Measurements from ENCODE around the gene UNKL.

Gene UNKL, protein sequence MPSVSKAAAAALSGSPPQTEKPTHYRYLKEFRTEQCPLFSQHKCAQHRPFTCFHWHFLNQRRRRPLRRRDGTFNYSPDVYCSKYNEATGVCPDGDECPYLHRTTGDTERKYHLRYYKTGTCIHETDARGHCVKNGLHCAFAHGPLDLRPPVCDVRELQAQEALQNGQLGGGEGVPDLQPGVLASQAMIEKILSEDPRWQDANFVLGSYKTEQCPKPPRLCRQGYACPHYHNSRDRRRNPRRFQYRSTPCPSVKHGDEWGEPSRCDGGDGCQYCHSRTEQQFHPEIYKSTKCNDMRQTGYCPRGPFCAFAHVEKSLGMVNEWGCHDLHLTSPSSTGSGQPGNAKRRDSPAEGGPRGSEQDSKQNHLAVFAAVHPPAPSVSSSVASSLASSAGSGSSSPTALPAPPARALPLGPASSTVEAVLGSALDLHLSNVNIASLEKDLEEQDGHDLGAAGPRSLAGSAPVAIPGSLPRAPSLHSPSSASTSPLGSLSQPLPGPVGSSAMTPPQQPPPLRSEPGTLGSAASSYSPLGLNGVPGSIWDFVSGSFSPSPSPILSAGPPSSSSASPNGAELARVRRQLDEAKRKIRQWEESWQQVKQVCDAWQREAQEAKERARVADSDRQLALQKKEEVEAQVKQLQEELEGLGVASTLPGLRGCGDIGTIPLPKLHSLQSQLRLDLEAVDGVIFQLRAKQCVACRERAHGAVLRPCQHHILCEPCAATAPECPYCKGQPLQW

DNA sequence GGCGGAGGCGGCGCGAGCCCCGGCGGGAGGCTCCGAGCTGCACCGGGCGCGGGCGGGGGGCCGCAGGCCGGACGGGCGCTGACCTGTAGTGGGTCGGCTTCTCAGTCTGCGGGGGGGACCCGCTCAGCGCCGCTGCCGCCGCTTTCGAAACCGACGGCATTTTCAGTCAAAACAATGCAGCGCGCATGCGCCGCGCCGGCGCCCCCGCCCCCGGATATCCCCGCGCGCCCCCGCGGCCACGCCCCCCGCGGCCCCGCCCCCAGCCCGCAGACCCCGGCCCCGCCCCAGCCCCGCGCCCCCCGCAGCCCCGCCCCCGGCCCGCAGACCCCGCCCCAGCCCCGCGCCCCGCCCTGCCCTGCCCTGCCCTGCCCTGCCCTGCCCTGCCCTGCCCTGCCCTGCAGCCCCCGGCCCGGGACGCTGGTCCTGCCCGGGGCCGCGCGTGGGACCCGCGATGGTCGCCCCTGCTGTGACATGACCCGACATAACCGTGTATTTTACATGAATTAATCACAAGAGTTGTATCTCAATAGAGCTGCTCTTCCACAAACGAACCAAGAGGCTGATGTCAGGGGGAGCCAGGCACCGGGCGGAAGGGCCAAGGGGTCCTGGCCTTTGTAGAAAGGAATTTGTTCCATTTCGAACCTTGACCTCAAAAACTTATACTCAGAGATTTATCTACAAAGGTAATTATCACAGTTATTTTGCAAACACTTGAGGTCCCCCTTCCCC, at the start of gene UNKL:
TSS of gene UNKL (minus strand) at position 173 of the 729 bp plus-strand sequence. CDS start at position 160, 13 bp downstream.
- DNase-seq, result no peak

DNA sequence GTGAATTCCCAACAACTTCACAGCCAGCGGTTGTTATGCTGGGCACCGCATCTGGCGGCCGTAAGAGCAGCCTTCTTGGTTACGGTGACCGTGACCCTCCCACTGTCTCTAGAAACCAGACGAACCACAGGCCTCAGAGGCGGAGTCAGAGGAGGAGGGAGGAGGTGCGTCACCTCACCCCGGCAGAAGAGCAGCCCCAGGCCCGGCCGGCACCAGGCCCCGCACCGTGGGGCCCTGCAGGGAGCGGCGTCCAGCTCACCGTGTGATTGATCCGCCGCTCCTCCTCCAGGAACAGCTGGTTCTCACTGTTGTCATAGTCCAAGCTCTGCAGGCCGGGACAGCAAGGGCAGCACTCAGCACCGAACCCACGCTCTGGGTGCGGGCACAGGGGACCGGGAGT, 46.6 kb upstream of the UNKL start:
- no peak for DNase-seq

DNA sequence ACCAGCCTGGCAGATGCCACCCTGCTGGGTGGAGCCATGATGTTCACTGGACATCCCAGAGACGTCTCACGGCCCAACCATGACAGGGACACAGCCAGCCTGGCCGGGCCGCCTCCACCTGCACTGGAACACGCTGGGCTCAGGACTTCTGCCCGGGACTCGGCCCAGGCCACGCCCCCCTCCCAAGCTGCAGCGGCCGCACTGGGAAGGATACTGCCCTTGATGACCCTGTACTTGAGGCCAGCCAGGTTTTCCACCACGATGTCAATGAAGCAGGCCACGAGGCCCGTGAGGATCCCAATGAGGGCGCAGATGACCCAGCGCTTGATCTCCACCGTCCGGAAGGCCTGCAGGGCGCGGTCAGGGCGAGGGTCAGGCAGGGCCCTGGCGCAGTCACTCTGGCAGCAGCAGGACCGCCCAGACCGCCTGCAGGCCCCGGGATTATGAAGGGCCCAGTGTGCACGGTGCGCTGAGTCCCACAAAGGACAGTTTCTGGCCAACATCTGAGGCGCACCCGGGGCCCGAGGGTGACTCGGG, 46.2 kb upstream of the UNKL start:
- DNase-seq, result no peak

DNA sequence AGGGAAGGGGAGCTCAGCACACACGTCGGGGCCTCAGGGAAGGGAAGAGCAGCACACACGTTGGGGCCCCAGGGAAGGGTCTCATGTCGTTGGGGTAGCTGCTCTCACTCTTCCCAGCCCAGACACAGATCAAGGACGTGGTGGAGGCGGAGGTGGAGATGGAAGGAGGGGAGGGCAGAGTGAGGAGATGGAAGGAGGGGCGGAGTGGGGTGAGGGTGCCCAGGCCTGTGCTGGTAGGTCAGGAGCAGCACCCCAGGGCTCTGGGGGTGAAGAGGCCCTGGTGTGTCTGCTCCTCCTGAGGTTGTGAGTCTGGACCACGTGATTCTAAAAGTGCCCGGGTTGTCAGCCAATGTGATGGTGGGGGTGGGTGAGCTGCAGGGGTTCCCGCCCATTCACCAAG, 45.5 kb upstream of the UNKL start:
- no peak for DNase-seq

DNA sequence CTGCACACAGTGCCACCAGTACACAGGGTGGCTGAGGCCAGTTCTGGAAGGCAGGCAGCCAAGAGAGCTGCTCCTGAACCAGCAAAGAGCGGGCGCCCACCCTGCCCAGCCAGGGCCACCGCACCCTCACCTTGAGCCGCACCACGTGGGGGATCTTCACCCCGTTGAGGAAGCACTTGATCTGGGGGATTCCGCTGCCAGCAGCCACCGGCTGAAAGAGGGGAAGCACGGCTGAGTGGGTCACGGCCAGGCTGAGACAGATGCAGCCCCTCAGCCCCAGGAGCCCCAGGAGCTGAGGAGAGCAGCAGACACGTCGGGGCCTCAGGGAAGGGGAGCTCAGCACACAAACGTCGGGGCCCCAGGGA, 44.5 kb upstream of the UNKL start:
- no peak for DNase-seq

DNA sequence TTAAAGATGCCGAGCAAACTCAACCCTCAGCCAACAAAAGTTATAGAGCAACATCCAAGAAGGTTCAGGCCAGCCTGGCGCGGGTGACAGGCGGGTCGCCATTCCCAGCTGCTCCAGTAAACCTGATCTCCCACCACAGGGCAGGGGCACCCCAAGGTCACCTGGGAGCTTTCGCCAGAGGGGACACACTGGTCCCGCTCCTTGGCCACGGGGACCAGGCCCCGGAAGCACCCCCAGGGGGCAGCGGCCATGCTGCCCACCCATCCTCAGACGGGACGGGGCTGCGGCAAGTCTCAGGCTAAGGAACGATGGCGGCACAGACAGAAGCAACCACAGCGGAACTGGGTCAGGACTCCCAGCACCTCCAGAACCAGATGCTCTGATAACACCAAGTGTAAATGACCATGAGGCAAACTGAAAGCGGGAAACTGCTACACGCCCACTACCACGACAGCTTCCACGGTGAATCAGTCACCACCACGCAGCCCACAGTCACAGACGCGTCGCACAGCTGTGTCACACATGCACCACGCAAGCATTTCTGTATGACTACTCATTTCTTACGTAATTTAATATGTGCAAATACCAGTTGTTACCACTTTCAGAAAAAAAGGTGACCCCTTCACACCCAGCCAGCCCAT, 44.0 kb upstream of the UNKL start:
- no peak for DNase-seq

DNA sequence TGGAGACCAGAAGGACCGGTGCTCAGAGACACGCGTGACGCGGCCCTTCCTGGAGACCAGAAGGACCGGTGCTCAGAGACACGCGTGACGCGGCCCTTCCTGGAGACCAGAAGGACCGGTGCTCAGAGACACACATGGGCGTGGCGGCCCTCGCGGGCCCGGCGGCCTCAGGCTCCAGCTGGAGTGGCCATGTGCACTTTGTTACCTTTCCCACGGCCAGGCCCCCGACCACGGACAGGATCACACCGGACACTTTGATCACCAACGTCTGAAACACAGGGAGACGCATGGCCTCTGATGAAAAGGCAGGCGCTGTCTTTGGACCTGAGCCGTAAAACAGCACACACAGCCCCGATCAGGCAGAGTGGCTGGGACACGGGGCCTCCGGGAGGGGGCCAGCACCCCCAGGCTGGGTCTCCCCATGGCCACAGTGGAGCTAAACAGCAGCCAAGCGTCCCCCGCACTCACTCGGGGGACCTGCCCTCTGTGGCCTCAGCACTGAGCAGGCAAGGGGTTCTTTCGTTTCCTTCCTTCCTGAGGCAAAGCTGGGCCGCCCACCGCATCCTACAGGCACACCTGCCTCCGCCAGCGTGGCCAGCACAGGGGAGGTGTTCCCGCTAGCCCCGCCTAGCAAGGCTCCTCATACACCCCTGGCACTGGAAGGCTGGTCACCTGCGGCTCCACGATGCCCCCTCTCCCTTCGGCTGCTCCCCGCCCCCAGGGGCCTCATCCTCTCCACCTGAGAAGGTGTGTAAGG, 43.2 kb upstream of the UNKL start:
- no peak for DNase-seq

DNA sequence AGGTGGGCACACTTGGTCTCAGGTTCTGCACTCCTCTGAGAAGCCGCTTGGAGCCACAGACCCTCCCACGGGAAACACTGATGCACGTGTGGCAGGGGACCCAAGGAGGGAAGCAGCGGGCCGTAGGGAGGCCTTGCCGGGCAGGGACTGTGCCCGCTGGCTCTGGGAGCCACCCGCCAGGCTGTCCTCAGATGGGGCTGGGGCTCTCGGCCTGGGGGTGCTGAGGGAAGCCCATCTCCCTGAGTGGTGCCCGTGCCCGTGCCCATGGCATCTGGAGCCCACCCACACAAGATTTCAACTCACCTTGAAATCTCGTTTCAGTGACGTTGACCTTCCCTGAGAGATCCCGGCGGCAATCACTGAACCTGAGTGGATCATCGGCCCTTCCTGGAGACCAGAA, 42.4 kb upstream of the UNKL start:
- no peak for DNase-seq

DNA sequence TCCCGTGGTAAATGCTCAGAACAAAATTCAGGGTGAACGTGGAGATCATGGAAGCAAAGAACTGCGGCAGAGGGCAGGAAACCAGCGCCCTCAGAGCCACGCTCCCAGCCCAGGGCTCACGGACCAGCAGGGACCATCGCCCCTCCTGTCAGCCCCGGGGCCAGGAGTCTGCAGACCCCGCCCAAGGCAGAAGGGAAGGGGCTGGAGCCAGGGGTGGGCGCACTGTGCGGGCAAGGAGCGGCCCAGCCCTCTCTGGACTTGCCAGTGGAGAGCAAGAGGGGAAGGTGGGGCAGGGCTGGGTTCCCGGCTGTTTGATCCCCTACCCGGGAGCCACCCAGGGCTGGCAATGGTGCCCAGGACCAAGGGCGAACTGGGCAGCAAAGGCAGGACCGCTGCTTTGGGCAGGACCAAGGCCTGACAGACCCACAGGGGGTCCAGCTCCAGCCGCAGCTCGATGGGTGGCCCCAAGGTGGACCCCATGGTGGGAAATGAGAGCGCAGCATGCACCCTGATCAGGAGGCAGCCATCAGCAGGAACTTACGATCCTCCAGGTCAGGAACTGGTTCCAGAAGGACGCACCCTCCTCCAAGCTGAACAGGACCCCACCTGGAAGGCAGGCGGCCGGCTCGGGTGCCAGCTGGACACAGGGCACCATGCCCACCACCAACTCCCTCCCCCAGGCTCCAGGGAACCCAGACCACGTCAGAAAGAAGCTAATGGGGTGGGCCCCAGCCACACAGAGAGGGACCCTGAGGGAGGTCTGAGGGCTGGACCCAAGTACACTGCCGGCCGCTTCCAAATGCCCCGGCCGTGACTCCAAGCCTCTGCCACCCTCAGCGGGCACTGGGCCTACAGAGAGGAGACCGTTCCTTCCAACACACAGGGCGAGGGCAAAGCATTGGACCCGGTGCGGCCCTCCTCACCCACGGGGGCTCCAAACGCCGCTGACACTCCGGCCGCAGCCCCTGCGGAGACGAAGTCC, 41.0 kb upstream of the UNKL start:
- no peak for DNase-seq

DNA sequence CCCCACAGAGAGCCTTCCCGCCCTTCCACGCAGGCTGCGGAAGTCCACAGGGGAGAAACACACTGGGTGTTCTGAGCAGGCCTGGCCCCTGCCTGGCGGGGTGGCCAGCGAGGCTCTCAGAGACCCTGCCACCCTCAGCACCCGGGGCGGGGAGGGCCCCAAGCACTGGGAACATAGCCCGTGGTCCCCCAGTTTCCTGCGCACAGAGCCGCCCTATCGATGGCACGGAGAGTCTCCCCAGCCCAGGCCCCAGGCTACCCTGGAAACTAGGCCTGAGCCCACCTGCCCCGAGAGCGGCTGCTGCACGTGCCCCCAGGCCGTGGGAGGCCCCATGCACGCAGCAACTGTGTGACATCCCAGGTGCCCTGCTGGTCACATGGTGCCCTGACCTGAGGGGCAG, 40.1 kb upstream of the UNKL start:
- DNase-seq, result no peak

DNA sequence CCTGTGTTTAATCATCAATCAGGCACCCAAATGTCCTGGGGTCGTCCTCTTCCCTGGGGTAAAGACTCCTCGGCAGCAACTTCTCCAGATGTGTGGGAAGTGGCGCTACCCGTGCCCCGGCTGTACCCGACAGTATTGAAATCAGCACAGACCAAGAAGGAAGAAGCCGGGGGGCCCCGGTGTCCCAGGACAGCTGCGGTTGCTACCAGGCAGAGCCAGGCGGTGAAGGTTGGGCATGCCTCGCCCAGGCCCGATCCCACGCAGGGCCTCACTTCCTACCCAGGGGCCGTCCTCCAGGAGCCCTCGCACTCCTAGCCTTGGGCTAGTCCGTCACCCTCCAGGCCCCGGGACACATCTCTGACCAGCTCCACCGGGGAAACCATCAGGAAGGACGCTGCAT, 38.8 kb upstream of the UNKL start:
- no peak for DNase-seq

DNA sequence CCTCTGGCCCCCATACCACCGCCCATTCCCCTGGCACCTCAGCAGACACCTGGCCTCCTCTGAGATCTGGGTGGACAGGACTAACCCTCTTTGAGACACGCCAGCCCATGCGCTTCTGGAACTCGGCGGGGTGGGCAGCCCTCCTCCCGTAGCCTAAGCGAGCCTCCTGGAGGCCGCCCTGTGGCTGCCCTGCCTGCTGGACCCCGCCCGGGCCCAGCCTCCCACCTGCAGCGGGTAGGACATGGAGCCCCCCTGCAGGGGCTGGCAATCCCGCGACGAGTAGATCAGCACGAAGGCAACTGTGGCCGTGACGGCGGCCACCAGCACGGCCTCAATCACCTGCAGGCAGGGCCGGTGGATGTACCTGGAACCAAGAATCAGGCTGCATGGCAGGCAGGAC, 38.0 kb upstream of the UNKL start:
- DNase-seq, result no peak

DNA sequence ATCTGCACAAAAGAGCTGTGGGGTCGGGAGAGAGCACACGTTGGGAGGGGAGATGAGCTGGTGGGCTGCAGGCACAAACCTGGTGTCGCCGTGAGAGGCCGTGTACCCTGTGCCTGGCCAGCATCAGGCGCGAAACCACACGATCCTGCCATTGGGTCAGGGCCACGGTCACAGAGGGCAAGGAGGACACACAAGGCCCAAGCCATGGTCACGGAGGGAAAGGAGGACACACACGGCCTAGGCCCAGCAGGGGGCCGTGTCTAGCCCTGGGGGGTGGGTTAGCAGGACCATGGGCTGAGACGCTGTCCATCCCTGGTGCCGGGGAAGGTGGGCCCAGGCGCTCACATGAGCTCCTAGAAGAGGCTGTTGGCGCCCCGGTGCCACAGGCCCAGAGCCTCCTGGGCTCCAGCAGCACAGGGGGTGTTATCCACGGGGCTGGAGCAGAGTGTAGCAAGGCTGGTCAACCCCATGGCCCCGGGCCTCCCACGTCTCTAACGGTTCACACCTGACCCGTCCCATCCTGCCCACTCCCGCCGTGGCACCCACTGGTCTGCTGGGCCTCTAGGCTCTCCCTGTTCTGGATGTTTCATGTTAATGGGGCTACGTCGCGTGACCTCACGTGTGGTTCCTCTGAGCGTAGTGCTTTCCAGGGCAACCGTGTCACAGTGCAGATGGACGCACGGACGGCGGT, 37.3 kb upstream of the UNKL start:
- no peak for DNase-seq

DNA sequence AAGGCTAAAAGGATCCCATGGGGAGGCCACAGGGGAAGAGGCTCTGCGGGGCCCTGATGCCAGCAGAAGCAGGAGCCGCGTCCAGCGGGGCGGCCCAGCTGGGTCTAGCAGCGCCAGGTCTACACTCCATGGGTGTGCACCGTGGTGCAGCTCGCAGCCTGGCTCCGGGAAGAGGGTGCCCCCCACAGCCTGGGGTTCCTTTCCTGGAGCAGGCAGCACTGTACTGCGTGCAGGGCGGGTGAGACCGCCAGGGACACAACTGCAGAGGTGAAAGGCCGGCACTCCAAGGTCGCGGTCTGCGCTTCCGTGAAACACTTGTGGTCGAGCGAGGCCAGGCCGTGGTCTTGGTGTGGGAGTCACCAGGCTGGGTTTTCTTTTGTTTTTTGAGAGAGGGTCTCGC, 36.3 kb upstream of the UNKL start:
- DNase-seq, result no peak

DNA sequence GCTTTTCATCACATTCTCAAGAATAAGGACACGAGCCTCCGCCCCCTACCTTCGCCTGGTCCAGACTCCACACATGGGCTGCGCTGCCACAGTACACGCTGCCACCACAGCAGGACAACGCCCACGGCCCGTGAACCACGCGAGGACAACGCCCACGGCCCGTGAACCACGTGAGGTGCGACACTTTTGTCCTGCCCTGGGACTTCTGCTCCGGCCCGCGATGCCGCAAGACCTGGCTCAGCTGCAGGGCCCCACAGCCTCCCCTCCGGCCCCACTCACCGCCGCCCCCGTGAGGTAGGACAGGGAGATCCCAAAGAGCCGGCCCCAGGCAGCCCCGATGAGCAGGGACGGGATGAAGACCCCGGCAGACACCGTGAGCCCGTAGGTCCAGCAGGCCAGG, 35.7 kb upstream of the UNKL start:
- DNase-seq, result no peak

DNA sequence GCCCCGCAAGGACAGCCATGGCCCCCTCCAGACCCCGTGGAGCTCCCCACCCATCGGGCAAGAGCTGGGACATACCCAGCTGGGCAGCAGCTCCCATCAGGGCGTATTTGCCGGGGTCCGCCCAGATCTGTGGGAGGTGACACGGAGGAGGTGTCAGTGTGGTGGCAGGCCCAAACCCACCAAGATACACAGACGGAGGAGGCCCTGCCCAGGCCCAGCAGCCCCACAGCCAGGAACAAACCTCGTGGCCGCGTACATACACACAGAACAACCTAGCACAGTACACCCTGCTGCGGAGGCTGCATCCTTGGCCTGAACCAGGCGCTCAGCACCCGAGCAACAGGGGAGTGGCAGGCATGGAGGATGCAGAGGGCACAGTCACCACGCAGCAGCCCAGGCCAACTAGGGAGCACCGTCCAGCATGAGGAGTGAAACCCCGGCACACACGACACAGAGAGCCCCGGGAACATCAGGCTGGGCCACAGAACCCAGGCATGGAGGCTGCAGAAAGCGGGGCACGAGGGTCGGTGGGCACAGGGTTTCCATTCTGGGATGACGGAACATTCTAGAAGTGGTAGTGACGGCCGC, 34.8 kb upstream of the UNKL start:
- no peak for DNase-seq

DNA sequence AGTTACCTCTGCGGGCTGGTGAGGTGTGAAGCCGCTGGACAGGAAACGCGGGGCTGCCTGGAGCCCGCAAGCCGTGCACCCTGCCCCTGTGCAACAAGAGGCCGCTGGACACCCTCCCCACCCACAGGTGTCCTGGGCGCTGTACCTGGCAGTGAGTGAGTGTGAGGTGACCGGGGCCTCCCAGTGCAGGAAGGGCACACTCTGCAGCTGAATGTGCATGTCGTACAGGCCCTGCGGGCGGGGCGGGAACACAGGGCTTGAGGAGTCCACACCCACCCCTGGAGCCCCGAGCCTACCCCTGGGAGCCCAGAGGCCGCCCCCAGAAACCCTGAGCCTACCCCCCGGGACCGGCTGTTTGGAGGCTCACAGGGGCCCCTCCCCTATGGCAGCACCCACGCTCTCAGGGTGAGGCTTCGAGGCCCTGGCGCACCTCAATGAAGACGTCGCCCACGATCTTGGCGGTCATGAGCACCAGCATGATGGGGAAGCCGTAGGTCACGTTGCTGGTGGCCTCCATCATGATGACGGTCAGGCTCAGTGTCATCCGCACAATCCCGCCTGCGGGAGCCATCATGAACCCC, 34.1 kb upstream of the UNKL start:
- DNase-seq, result no peak

DNA sequence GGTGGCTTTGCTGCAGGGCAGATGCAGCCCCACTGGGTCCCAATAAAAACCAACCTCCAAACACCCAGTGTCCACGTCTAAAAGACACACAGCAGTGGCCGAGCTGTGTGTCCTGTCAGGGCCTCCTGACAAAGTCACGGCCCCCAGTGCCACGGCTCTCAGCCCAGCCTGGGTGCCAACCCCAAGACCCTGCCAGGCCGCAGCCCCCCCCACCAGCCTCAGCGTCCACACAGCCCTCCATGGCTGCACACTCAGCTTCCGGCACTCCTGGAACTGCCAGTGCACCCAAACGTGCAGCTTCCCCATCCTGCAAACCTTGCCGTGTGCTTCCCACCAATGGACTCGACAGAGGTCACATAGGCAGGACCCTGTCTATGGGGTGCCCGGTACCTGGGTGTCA, 33.5 kb upstream of the UNKL start:
- DNase-seq, result no peak

DNA sequence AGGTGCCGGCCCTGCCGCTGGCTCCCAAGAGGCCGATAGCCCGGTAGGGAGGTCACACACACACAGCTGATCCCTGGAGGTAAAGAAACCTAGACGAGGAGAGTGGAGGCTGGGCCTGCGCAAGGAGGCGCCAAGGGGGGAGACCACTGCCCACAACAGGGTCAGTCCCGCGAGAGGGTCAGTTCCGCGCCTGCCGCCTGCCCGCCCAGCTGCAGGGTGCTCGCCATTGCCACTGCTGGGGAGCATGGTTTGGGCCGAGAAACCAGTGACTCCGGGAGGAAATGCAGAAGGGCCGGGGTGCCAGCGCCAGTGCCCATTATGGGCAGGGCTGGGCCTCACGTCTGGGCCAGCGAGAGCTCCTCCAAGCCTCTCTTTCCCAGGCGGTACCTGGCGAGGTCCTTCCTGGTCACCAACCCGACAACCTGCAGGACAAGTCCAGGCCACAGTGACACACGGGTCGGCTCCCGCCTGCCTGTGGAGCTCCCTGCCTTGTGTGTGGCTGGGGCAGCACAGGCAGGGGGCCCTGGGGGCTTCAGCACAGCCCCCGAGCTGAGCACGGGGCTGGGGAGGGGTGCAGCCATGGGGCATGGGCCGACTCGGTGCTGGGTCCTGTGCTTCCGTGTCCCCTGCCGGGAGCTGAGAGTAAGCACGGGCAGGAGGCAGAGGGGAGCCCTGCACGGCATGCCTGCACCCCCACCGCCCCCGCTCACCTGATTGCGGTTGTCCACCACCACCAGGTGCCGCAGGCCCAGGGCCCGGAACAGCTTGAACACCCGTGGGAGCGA, 32.0 kb upstream of the UNKL start:
- no peak for DNase-seq

Data from NCI-H1417 treated with DMSO at 0.1 percent for 48 hours (cell line).